HG02588 (cell line): ENCODE measurements around the gene NAALADL1.

Experiments used
- ATAC-seq: cut with Tn5 transposase; IDR thresholded peaks from one replicate; pipeline ENCODE4 v1.9.1; 2021; ENCODE audit warnings: mild to moderate bottlenecking, moderate library complexity; ENCODE audit not compliant: unreplicated experiment

The NAALADL1 gene

DNA sequence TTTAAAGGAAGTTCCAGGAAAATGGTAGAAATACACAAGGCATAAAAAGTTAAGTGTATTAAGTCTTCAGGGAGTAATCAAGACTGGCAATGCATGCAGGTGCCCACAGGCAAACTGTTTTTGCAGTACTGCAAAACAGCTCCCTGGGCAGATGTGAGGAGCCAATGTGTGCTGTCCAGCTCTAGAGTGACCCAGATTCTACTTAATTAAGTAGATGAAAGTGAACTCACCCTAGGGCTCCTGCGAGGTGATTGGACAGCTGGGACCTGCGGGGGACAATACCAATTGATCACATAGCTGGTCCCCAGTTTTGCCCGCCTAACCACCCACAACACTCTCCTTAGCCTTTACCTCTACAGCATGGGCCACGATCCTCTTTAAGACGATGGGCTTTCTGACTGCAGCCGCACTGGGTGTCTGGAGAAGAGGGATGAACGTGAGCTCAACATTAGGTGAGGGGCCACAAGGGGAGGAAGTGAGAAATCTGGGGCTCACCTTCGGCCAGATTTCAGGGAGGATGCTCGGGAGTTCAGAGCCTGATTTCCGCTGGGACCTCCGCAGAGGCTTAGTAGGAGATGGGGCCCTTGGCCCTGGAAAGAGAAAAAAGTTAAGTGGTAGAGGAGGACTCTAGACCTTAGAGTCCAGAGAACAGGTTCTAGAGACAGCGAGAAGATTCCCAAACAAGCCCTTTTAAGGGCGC lies 24.9 kb upstream of the NAALADL1 start:
- no peak for ATAC-seq

DNA sequence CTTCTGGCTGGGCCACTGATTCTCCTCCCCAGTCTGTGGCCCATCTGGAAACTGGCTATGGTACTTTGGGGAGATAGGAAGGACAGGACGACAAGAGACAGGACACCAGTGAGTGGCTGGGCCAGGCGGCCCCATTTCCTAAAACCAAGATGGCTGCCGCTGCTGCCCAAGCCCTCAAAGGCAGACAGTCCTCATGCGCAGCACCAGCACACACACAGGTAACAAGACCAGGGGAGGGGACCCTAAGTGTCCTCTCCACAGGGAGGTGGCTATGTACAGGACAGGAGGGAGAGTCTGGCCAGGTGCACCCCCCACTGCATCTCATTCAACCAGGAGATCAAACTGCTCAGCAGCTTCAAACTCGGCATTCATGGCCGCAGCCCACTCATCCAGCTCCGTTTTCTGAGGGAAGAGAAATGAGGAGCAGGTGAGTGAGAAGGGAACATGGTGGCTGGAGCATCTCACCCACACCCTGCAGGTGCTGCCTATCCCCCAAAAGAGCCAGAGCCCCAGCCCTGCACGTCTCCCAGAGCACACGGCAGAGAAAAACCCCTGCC lies 20.5 kb upstream of the NAALADL1 start:
- ATAC-seq, result no peak

DNA sequence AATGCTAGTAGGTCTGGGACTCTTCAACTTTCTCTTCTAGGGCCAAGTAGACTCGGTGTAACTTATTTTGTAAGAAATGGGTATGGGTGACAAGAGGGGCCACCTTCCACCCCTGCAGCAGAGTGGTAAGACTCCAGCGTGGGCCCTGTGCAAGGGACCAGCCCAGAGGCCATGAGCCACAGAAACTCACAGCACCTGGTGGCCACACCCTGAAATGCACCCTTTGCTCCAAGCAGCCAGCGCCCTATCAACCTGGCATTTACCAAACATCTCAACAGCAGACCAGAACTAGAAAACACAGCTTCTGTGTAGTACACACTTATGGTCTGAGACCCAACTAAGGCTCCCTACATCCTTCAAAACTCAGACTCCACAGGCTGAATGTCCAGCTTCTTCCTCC lies 19.8 kb upstream of the NAALADL1 start:
- ATAC-seq, result no peak

DNA sequence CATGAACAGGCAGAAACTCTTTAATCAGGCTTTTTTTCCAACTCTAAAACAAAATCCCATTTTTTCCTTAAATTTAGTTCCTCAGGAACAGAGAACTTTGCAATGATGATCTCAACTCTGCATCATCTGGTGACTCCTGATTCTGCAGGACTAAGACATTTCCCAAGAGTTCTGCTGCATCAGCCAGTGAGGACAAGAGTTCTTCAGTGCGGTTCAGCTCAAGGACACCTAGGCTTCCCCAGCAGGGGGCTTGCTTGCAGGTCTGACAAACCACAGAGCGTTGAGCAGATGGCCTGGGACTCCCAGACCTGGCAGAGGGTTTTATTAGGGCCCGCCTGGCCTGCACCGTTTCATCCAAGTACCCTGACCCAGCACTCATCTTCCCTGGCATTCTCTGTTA lies 19.1 kb upstream of the NAALADL1 start:
- no peak for ATAC-seq

DNA sequence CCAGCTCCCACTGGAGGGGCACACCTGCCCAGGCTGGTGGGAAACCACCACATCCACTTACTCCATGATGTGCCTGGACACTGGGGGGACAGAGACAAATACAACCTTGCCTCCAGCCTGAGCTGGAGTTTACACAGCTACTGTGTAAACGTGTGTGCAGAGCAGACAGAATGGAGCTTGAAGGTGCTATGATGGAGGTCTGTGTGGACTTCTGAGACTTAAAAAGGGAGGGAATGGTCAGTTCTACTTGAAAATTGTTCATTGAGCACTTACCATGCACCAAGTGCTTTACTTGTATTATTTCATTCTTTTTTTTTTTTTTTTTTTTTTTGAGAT lies 14.2 kb upstream of the NAALADL1 start:
- ATAC-seq, result no peak

DNA sequence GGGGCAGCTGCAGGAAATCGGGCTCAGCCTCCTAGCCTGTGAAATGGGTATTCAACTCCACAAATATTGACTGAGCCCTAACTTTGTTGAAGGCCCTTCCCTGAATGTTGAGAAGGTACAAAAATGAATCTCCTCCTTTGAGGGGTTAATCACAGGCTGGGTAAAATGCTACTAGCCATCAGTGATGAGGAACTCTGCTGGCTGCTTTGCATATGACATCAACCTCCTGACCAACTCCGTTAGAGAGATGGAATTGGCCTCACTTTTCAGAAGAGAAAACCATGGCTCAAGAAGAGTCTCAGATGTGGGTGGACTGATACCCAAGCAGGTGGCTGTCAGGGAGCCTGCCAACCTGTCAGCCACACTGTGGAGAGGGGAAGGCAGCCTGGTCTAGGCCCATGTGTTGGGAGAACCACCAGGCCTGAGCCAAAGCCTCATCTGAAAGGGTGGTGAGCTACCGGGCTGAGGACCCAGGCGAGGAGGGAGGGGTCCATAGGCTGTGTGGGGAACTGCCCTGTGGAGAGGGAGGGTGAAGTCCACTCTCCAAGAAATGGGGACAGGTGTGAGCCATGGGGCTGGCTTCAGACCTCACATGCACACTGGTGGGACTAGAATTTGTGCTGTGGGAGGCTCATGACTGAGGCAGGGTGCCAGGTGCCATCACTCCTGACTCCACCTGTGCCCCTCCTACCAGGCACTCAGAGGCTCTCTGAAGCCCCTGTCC lies 13.7 kb upstream of the NAALADL1 start:
- no peak for ATAC-seq

DNA sequence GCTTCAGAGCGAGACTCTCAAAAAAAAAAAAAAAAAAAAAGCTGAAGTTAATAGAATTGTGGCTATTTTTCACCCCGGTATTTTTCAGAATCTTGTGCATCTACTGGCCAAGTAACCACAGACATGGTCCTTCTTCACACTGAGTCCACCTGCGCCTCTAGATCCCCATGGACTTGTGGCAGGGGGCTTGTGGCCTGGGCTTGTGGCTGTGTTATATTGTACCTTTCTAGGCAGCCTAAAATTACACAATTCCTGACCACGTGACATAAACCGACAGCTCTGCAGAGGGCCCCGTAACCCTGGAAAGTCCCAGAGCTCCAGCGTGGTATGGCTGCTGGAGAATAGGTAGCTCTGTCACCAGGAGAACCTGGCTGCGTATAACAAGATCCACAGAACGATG lies 10.9 kb upstream of the NAALADL1 start:
- no peak for ATAC-seq

DNA sequence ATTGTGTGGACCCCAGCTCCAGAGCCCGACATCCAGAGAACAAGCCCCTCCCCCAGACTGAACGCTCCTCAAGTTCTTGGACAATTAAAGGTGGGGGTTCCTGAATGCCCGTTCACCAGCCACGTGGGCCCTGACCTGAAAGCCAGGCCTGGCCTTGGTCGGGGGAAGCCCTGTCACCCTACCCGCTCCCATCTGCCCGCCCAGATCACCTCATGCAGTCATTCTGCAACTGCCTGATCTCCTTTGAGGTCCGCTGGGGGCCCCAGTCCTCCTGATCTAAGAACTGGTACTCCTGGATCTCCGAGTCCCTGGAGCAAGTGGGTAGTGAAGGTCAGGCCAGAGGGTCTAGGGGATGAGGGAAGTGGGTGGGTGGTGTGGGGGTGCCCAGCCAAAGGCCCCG lies 9.1 kb upstream of the NAALADL1 start:
- ATAC-seq, result no peak

DNA sequence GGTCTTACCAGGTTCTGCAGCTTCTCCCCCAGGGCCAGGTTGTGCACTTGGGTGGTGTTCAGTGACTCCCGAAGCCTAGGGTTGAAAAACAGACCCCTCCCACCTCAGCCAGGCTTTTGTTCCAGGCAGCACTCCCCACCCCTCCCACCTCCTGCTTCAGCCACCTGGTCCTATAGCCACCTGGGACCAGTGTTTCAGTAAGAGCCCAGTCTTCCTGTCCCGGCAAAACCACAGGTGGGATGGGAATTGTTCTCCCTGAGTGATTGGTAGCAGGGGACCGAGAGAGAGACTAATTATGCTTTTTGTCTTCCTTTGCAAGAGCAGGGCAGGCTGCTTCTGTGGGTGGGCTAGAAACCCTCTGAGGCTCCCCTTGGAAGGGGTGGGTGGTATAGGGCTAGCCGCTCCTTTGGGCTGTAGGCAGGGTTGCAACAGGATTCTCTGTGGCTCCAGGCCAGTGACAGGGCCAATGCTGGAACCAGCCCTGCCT lies 8.5 kb upstream of the NAALADL1 start:
- ATAC-seq, result no peak

DNA sequence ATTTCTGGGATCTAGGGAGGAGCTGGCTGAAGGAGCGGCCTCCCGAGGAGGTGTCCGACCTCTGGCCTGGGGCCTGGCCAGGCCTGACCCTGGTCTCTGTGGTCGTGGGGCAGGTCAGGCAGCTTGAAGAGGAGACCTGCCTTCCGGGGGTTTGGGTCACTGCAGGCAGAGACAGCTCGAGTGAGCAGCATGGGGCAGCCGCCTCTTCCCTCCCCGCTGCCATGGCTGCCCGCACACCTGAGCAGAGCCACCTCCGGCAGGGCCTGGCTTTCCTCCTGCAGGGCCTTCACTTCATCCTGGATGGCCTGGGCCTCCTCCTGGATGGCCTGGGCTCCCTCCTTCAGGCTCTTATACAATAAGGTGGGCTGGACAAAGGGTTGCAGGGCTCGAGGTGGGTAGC lies 8.0 kb upstream of the NAALADL1 start:
- ATAC-seq, result no peak

DNA sequence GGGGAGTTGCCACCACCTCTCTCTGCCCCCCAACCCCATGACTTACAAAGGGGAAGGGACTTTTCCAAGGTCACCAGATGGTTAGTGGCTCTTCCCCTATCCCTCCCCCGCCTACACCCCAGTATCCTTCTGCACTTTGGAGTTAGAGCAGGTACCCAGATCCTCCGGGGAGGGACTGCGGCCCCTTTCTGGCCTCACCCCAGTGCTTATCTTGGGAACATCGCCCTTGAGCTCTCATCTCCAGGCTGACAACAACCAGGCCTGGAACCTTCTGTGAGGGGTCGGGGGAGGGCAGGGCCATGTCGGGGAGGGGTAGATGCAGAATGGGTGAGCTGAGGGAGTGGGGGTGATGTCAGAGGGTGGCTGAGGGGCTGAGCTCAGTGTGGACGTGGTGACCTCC lies 7.5 kb upstream of the NAALADL1 start:
- no peak for ATAC-seq

DNA sequence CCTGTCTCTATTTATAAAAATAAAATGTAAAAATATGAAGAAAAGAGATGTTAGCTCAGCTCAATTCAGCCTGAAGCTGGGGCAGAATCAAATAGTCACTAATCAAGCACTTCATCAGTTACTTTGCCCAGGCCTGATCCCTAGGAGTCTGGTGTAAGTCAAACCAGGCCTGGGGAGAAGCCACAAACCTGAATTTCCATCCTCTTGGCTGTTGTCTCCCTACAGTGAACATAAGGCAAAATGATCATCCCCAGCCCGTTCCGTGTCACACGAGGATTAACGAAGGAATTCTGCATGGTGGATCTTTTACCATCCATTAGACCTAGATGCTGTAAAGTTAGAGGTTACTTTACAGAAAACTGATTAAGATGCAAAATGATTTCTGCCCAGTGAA lies 6.5 kb upstream of the NAALADL1 start:
- ATAC-seq, result no peak

DNA sequence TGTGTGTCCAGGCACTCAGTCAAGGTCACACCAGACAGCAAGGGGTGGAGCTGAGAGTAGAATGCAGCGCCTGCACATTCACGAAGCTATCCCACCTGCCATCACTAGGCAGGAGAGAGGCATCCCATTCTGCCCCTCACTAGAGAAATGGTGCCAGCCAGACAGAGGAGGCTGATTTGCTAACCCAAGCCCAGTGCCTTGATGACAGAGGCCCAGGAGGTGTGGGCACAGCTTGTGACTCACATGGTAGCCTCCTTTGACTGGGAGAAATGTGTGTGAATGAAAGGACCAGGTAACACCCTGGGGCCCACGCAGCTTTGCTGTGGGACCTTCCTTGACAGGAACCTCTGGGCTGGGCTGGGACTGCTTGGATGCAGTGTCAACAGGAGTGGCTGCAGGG lies 5.2 kb upstream of the NAALADL1 start:
- ATAC-seq, result no peak

DNA sequence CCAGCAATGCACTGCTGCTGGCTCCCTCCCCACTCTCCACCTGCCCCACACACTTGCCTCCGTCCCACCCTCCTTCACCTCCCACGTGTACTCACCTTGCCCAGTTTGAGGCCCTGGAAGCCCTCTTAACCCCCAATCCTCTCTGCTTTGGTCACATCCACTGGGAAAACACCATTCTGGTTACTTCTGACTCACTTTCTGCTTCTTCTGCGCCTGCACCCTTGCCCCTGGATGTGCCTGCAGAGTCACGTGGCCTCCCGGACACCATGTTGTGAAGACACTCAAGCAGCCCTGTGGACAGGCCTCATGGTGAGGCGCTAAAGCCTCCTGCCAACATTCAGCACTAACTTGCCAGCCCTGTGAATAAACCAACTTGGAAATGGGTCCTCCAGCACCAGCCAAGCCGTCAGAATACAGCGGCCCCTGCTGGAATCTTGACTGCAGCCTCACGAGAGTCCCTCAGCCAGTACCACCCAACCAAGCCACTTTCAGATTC lies 2.6 kb upstream of the NAALADL1 start:
- no peak for ATAC-seq

DNA sequence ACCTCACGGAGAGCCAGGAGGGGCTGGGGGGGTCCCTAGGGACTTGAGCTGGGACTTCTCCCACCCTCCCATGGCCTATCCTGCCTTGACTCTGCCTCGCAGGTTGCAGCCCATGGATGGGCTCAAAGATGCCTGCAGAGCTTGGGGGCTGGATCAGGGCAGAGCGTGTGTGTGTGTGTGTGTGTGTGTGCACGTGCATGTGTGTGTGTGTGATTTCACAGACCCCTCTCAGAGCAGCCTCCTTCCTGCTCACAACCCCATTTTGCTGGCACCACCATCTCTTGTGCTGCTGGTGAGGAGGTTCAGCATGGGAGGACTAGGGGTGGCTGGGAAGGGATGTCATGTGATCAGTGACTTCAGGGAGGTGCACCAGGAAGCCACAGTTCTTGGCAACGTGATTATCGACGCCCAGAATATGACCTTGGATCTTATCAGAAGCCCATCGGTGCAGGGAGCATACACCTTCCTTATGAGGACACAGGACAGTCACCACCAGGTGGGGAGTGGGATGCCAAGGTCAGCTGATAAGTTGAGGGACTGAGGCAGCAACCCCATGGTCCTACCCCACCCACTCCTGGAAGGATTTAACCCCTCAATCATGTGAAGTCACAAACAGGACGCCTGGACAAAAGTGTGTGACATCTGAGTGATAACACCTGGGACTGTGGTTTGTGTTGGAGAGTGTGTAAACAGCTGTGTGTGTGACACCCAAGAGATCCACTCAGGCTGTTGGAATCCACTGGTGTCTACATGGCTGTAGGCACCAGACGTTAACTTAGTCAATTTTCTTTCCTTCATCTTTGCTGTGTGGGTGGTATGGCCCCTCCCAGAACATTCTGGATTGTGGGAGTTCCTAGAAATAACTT lies 1.8 kb upstream of the NAALADL1 start:
- ATAC-seq, result no peak

DNA sequence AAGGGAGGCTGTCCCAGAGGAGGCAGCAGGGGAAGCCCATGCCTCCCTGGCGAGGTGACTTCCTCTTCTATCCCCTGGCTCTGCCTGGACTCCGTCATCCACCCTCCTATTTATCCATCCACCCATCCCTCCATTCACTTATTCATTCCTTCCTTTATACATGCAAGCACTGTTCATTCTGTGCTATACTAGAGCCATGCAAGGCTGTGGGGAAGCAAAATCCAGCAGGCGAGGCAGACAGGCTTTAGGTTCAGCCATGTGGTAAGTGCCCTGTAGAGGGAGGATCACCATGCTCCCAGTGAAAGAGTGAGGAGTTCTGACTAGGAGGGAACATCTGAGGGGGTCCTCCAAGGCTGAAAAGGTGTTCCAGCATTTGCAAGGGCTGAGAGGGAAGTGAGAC lies 1.2 kb upstream of the NAALADL1 start:
- no peak for ATAC-seq

DNA sequence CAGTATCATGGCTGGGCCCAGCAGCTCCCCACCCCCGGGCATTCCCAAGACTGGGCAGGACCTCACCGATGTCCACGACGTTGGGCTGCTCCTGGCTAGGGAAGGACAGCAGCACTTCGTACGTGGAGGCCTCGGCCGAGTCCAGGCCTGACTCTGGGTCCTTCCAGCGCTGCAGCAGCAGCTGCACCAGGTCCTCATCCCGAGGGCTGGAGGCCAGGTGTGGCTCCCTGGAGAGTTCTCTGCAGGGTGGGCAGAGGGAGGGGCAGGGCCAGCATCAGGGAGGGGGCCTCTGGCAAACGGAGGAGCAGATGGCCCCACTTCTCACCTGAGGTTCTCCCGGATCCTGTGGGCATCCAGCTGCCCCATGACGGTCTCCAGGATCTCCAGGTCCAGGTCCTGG lies 341 bp downstream of the NAALADL1 start:
- ATAC-seq, result no peak

DNA sequence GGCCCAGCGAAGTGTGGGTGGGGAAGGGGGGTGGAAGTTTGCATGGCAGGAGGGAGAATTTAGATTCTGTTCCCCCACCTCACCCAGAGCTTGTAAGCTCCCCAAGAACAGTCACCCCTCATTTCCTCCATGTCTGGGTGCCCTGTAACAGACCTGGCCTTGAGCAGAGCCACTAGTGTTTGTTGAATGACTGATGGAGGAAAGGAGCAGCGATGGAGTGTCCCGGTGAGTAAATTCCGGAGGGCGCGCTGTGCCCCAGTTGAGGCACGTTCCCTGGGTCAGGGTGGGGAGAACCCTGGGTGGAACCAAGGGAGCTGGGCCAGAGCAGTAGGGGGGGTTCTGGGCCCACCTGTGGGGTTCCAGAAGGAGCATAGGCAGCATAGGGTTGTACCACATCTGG lies 827 bp downstream of the NAALADL1 start:
- no peak for ATAC-seq

DNA sequence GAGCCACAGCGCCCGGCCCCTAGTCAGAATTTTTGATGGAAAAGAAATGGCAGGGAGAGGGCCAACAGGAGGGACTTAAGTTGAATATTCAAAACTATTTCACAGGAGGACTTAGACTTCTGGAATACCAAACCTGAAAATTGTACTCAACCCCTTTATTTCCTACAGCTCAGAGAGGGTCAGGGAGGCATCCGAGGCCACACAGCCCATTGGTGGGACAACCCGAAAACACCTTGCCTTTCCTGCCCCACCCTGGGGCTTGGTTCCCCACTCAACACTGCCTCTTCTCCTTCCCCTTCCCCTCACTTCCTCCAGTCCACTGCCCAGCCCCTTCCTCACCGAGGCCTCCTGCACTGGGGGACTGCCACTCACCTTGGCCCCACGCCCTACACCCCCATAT lies 1.4 kb downstream of the NAALADL1 start:
- ATAC-seq, result no peak

DNA sequence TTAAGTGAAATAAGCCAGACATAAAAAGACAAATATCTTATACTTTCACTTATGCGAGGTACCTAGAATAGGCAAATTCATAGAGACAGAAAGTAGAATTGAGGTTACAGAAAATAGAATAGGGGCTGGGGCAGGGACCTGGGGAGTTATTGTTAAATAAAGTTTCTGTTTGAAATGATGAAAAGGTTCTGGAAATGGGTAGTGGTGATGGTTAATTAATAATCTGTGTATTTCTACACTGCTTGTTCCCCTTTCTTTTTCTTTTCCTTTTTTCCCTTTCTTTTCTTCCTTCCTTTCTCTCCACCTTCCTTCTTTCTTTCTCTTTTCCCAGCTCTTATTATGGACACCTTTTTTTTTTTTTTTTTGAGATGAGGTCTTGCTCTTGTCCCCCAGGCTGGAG lies 2.8 kb downstream of the NAALADL1 start:
- ATAC-seq, result no peak

DNA sequence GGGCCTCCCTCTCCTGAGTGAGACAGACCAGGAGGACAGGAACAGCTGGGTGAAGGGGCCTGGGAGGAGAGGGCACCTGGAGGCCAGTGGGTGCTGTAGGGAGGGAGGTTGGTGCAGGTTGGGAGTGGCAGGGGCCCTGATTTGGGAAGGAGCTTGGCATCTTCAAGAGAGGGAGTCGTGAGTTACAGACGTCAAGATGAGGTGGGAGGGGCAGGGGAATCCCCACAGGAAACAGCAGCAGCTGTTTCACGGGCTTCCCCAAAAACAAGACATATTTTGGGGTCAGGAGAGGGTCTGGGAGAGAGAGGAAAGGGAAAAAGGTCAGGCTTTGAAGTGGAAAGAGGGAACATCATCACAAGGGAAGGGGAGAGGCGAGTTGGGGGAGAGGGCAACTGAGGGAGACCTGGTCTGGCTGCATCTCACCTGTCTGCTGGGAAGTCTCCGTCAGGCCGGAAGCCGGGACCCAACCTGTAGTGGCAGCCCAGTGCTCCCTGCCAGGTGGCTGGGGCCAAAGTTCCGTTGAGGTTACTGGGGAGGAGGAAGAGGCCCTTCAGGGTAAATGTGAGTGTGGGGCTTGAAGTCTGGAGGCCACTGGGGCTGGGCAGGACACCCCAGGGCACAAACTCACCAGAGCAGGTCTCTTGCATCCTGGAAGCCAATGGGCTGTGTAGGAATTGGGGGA lies 4.4 kb downstream of the NAALADL1 start:
- ATAC-seq, result no peak
